Endometrial microvascular endothelial cells (primary cell): ENCODE measurements around the gene KLRG1. TPM values are rescaled to one million over a fixed set of nuclear protein-coding genes. Genes with fewer than 3 reads are reported as not detected.

Experiments used
- in situ Hi-C: cut with HindIII; loops from 2 replicates; pipeline ENCODE4 v1.10.0; 2017; ENCODE audit warnings: low sequenced_read_pairs, low pct_unique_long_range_greater_than_20kb; ENCODE audit errors: inconsistent ontology term
- total RNA-seq: library from RNA; depleted of rRNA; stranded (reverse); fragments of >200 nt; gene quantifications from one replicate; pipeline ENCODE4 v1.2.3, GENCODE V29; 2015; ENCODE audit errors: inconsistent ontology term

KLRG1 gene
- total RNA-seq, 1 donor from 2014 or later, result not detected

DNA sequence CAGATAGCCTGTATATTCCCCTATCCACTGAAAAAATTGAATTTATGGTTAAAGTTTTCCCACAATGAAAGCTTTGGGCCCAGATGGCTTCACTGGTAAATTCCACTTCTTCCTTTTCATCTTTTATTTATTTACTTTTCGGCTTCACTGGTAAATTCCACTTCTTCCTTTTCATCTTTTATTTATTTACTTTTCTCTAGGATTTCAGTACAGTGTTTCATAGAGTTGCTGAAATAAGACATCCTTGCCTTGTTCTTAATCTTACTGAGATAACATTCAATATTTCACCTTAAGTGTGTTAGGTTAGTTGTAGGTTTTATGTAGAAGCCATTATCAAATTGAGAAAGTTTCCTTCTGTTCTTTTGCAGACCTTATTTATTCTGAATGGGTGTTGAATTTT is 18.9 kb upstream of the KLRG1 start:
- in situ Hi-C loops, result no loop called here

DNA sequence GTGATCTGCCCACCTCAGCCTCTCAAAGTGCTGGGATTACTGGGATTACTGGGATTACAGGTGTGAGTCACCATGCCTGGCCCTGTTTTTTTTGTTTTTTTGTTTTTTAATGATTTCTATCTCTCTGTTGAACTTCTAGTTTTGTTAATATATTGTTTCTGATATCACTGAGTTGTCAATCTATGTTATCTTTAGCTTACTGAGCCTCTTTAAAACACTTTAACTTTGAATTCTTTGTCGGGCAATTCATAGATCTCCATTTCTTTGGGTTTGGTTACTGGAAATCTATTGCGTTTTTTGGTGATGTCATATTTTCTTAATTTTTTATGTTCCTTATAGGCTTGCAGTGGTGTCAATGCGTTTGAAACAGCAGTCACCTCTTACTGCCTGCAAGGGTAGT is 9.2 kb upstream of the KLRG1 start:
- in situ Hi-C loops, result no loop called here

DNA sequence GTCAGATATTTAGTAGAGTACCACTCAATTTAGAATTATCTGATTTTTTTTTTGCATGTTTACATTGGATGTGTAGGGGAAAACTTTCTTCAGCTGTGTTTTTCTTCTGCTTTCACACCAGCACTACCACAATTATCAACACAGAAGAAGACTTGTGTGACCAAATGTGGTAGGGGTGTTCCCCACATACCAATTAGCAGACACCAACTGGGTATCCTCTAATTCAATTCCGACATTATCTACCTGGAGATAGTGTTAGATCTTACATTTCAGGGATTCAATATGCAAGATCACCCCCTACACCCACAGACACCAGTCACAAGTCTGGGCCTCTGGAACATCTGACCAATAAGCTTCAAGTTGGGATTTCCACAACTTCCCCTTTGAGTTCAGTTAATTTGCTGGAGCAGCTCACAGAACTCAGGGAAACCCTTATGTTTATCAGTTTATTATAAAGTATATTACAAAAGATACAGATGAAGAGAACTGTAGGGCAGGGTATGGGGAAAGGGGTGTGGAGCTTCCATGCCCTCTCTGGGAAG is 4.1 kb upstream of the KLRG1 start:
- in situ Hi-C loops, result no loop called here

DNA sequence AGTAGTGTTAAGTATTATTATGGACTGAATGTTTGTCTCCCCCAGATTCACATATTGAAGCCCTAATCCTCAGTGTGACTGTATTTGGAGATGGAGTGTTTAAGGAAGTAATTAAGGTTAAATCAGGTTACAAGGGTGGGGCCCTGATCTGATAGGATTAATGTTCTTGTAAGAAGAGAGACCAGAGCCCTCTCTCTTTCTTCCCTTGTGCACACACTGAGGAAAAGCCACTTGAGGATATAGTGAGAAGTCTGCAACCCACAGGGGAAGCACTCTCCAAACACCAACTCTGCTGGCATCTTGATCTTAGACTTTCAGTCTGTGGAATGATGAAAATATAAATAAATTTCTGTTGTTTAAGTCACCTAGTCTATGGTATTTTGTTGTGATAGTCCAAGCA is 2.2 kb upstream of the KLRG1 start:
- in situ Hi-C loops, result no loop called here

DNA sequence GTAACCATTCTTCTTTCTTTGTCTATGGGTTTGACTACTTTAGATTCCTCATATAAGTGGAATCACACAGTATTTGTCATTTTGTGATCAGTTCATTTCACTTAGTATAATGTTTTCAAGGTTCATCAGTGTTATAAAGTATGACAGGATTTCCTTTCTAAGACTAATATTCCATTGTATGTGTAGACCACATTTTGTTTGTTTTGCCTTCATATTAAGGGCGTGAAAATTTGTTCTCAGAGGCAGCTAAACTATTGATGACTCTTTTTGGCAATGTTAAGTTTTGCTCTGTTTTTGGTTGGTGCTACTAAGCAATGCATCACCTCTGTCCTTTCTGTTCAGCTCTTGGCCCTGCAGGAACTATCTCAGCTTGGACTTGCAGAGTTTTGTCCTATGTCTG is 1.7 kb upstream of the KLRG1 start:
- in situ Hi-C loops, result no loop called here

DNA sequence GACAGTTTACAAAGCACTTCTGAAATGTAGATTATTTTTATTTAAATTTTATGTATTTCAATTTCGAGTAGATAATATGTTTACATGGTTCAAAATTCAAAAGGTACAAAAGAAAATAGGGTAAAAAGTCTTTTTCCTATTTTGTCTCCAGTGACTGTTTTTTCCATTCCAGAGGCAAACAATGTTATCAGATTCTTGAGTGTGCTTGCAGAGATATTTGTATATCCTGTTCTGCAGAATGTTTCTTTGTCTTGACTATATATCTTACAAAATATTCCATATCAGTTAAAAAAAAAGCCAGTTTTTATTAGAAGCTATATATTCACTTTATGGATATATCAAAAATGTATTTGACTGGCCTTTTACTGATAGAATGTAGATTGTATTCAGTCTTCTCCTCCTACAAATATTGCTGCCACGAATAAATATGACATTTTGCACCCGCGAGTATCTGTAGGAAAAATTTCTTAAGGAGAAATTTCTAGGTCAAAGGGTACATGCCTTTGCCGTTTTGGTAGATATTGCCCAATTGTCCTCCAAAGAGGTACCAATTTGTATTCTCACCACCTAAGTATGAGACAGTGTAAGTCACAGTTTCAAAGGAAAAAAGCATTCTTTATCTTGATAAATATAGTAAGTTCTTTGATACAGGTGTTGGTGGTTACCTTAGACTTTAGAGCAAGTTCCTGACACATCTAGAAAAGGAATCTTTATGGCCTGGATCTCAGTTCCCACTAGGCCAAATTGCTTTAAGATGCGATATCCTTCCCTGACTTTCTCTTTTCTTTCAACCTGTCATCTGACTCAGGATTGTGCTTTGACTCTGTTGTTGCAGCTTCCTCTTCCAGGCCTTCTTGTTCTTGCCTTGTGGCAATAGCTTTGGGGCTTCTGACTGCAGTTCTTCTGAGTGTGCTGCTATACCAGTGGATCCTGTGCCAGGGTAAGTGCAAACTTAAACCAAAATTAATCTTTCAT is 2.3 kb downstream of the KLRG1 start:
- in situ Hi-C loops, result no loop called here

DNA sequence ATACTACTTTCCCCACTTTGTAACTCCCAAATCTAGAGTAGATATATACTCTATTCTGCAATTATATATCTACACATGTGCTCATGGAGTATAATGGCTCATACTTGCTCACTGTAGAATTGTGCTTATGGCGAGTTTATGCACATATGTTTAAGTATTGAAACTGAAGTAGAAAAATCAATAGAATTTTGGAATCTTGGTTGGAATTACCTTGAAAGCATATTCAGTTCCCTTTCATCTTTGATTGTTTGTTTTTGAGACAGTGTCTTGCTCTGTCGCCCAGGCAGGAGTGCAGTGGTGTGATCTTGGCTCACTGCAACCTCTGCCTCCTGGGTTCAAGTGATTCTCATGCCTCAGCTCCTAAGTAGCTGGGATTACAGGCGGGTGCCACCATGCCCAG is 4.5 kb downstream of the KLRG1 start:
- in situ Hi-C loops, result no loop called here

DNA sequence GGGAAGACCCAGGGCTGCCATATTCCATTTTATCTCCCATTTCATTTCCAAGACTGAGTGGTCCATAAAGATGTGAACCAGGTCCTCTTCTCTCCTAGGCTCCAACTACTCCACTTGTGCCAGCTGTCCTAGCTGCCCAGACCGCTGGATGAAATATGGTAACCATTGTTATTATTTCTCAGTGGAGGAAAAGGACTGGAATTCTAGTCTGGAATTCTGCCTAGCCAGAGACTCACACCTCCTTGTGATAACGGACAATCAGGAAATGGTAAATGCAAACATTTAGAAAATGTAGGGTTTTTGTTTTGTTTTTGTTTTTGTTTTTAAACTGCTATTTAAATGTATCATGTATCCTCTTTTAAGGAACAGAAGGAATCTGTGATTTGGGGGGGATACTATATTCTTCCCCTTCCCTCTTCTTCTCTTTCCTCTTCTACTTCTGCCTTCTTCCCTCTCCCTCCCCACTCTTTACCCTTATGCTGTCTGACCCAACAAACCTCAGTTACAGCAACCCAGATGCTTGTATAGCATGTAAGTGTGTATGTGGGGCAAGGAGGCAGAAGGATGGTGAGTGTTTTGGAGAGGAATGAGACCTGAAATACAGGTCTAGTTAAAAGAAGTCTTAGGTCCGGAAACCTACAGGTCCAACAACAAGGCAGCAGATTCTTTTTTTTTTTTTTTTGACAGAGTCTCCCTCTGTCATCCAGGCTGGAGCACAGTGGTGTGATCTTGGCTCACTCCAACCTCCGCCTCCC is 5.9 kb downstream of the KLRG1 start:
- in situ Hi-C loops, result no loop called here

DNA sequence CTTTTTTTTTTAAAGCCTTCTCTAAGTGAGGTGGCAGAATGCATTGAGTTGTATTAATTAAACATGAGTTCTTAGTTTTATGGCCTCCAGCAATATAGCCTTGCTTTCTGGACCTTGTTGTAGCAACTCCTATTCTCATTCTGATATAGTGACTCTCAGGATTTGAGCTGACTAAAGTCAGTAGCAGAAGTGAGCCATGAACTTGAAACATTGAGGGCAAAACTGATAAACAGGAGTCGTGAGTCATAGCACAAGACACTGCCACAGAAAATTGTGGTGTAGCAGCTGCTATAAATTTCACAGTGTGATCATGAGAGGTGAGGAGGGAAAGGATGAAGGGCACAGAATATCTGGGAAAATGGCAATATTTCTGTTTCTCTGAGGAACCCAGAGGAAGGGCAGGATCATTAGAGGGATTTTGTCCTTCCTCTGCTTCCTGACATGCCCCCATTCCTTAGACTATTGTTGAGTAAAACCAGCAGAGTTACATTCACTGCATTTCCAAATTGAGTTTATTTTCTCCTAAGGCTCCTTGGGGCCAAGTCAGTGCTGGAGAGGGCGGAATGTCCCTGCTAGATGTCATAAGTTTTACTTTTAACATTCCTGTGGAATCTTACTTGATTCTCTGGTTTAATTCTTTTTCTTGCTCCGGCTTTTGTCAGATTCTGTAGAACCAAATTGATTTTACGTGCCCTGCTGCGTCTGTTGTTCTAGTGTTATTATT is 7.5 kb downstream of the KLRG1 start:
- in situ Hi-C loops, result no loop called here

DNA sequence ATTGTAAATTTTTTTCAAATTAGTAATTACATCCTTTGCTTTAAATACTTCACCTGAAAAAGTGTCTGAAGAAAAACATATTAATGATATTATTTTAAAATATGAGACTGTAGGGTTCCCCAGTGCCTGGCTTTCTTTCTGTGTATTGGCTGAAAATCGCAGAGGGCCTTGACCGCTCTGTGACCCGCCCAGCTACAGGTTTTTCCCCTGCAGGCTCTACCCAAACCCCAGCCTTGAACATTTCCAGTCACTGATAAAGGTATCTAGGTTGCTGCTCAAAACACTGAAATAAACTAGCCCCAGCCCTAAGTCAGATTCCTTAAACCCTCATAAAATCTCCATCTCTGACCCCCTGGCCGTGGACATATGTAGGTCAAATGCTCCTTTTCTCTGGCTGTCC is 11.9 kb downstream of the KLRG1 start:
- in situ Hi-C loops, result no loop called here

DNA sequence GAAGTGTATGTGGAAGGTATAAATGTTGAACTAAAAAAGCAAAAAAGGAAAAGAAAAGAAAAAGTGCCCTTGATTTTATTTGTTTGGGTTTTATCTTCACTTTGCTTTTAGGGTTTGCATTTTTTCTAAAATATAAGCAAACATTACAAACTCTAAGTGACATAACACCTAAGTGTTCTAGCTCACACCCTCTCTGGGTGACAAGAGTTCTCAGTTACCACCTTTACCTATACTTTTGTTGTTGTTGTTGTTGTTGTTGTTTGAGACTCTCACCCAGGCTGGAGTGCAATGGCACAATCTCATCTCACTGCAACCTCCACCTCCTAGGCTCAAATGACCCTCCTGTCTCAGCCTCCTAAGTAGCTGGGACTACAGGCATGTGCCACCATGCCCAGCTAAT is 13.0 kb downstream of the KLRG1 start:
- in situ Hi-C loops, result no loop called here

DNA sequence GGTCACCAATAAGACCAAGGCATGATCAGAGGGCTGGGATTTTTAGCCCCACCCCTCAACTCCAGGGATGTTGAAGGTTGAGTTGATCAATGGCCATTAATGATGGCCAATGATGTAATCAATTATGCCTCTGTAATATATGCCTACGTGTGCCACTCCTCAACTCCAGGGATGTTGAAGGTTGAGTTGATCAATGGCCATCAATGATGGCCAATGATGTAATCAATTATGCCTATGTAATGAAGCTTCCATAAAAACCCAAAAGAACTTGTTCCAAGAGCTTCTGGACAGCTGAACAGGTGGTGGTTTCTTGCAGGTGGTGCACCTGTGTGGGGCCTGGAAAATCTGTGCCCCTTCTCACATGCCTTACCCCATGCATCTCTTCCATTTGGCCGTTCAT is 33.2 kb downstream of the KLRG1 start:
- in situ Hi-C loops, result no loop called here

DNA sequence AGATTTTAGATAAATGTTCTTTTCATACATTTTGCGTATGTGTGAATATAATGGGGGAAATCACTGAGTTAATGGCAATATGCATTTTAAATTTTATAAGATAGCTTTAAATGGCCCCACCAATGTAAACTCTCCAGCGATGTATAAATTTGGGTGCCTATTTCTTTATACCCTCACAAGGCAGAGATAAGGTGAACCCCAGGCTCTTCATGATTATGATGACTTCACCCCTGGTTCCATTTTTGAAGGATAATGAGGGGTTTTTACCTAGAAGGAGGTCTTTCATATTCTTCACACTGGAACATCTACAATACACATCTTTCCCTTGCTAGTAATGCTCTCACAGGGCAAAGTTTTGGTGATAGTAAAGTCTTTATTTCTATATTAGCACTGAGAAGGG is 35.2 kb downstream of the KLRG1 start:
- in situ Hi-C loops, result no loop called here

DNA sequence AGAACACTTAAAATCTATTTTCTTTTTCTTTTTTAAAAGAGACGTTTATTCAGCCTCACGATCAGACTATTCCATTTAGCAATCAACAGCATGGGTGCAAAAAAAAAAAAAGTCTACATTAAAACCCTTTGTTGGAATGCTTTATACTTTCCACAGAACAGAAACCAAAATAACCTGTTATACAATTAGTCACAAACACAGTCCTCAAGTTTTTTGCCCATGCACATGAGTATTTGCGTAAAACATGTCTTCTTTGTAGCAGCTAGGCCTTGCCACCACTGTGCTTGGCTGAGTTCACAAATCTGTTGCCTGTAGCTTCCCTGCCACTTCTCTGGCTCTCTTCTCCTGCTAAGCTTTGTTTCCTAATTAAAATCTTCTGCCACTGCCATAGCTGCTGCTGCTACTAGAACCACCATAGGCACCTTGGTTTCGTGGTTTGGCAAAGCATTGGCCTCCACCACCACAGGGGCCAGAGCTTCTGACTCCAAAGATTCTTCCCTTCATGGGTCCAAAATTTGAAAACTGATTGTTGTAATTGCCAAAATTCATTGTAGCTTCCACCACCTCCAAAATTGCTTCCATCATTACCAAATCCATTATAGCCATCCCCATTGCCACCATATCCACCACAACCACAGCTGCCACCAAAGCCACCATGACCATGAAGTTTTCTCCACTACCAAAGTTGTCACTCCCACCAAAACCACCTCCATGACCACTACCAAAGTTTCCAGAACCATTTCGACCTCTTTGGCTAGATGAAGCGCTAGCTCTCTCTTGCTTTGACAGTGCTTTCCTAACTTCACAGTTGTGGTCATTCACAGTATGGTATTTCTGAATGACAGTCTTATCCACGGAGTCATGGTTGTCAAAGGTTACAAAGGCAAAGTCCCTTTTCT is 38.1 kb downstream of the KLRG1 start:
- in situ Hi-C loops, result no loop called here

DNA sequence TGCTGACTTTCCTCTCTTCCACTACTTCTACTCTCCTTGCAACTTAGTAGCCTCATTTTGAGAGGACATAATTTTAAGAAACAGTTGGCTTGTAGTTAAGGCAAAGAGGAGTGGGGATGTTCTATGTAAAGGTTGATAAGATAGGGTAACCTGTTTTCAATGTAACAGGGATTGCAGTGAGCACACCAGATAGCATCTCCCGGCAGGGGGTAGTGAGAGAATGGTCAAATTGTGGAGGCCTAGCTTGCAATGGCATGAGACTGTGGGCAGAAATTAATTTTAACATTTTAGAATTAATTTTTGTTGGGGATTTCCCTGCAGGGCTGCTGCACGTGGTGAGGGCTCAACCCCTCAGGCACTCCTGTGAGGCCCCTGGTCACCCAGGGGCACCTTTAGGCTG is 41.4 kb downstream of the KLRG1 start:
- in situ Hi-C loops, result no loop called here

DNA sequence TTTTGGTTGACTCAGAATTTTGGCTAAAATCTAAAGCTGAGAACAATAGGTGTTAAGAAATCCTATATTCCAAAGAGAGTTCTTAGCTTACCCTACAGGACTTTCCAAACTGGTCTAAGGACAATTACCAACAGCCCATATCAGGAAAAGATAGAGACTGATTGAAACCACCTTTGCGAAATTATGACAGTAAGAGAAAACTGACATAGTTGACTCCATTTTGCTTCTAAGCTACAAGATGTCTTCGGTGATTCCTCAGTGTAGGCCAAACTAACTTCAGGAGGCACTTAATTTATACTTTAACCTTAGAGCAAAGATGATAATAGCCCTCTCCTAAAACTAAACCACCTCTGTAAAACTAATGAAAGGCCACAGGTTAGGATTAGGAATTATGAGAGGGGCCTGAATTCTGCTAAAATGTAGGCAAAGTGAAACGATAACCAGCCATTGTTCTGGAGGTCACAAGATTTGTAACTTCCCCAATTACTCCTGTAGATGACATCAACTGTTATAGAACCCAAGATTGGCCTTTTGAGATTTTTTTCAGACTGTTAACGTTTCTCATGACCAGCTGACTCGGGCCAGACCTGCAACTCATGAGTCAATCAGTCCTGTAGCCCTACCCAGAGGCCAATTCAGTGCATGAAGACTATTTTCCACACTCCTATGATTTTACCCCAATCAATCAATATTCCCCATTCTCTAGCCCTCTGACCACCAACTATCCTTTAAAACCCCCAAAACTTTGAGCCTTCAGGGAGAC is 43.0 kb downstream of the KLRG1 start:
- in situ Hi-C loops, result no loop called here

DNA sequence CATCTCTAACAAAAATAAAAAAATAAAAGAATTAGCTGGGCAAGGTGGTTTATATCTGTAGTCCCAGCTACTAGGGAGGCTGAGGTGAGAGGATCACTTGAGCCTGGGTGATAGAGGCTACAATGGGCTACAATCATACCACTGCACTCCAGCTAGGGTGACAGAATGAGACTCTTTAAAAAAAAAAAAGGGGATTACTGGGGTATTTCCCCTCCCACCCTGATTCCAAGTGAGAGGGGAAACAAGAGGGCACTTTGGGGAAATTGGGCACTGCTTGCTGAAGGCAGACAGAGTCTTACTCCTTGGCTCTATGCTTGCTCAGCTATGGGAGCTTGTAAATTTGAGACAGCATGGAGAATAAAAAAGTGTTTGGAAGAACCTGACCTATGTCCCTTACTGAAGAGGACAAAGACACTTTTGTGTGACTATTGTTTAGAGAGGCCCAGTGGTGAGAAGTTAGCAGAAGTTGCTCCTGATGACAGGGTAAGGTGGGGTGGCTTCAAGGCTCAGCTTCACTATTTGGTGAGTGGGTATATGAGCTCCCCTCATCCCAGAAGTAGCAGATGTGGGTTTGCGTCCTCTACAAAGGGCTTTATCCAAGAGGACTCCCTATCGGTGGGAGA is 44.0 kb downstream of the KLRG1 start:
- in situ Hi-C loops, result no loop called here
